D721Med (cell line): Measurements from ENCODE around the gene ASF1A.
A peak's percentile ranks its signal among the peaks of the same experiment; 100 is the strongest.

Source experiments
- DNase-seq: peaks from one replicate; pipeline ENCODE4 v3.0.0; 2011; ENCODE audit warnings: low spot score; ENCODE audit not compliant: insufficient read length
- FAIRE-seq: peaks from 2 replicates; lab custom pipeline; 2011; peaks lifted over from hg19 to GRCh38; lab: Jason Lieb, UNC
- CTCF ChIP-seq: IDR thresholded peaks from 2 replicates; pipeline ENCODE4 v1.5.1; 2012; ENCODE audit warnings: mild to moderate bottlenecking, control low read depth; ENCODE audit not compliant: insufficient read depth; ENCODE audit errors: missing control alignments

The ASF1A gene

GRCh38 chr6:118877806-118878205 is 16.1 kb upstream of the ASF1A start:
- DNase-seq (no peak), FAIRE-seq (no peak)
- no peak for TF ChIP-seq CTCF

DNA sequence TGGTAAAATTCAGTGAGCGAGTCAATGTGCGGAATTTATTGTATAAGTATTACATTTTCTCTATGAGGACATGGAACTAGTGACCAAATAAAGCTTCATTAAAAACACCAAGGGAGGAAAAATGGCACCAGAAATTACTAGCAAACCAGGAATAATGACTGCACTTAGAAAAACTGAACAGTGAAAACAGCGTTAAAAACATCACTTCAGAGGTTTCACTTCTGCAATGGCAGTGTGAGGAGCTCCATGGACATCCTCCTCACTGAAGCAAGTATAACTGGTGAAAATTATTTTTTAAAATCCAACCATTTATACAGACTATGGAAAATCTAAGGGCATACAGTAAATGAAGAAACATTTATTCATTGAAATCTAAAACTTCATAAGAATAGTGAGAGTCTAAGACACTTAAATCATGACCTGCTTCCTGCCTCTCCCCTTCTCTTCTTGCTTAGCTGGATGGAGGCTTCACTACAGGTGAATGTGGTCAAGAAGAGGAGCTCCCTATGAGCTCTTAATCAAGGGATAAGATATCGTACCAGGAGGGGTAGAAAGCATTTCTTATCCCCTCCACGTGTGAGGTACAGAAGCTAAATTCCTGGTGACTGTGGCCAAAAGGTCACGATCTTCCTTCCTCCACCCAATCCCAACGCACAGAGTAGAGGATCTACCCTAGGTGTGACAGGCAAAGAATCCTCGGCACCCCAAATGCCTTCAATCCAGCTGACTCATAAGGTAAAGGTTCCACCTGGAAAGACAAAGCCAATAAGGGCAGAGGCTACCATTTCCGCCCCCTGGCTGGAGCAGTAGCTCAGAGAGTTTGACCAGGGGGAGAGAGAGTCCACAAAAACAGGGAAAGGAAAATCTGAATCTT is 12.3 kb upstream of the ASF1A start:
- DNase-seq (no peak), FAIRE-seq (no peak)
- no peak for TF ChIP-seq CTCF

GRCh38 chr6:118882314-118882905 is 11.5 kb upstream of the ASF1A start:
- no peak for TF ChIP-seq CTCF
- DNase-seq: no peak
- peak; percentile 63 for FAIRE-seq

DNA sequence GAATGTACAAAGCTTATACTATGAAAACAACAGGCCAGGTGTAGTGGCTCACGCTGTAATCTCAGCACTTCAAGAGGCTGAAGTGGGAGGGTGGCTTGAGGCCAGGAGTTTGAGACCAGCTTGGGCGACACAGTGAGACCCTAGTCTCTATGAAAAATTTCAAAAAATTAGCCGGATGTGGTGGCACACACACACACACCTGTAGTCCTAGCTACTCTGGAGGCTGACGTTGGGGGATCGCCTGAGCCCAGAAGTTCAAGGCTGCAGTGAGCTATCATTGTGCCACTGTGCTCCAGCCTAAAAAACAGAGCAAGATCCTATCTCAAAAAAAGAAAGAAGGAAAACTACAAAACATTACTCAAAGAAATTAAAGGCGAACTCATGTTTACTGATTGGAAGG is 7.3 kb upstream of the ASF1A start:
- DNase-seq: no peak
- no peak for FAIRE-seq
- no peak for TF ChIP-seq CTCF

DNA sequence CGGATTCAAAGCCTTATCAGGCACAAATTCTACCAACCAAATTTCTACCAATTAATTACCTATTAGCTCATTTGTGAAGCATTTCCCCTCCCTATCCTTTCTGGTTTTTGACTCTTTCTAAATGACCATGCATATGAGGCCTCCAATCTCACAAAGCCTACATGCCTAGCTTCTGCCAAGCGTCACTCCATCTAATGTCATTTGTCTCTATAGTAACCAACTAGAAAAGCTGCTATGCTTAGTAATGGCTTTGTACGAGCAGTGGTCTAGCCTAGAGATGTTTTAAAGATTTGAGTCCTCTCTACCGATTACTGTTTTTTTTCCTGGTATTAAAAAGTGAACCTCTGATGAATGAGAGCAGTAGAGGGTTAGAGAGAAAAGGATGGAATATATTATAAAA is 4.8 kb upstream of the ASF1A start:
- FAIRE-seq: no peak
- TF ChIP-seq CTCF: no peak
- no peak for DNase-seq

- no peak for DNase-seq
- no peak for FAIRE-seq
- TF ChIP-seq CTCF: no peak
These were observed 2.8 kb upstream of the ASF1A start for GRCh38 chr6:118890997-118891790.
